Endodermal cell (in vitro differentiated cells): Measurements from ENCODE around the gene IARS2. TPM values are rescaled to one million over a fixed set of nuclear protein-coding genes. Genes with fewer than 3 reads are reported as not detected.

Experiments
- DNase-seq: peaks from one replicate; pipeline ENCODE4 v3.0.0-alpha.2; 2017
- H3K27ac ChIP-seq: 2 replicates; pipeline ENCODE4 v1.5.1; 2013; ENCODE audit warnings: mild to moderate bottlenecking, low read depth, low read length, moderate library complexity
- H3K27me3 ChIP-seq: 2 replicates; pipeline ENCODE4 v1.6.1; 2013; ENCODE audit warnings: mild to moderate bottlenecking, low read length, moderate library complexity; ENCODE audit not compliant: insufficient read depth, control insufficient read depth, poor library complexity, severe bottlenecking
- H3K36me3 ChIP-seq: 2 replicates; pipeline ENCODE4 v1.7.0; 2013; ENCODE audit warnings: mild to moderate bottlenecking, low read length, moderate library complexity; ENCODE audit not compliant: control insufficient read depth, insufficient read depth
- H3K4me1 ChIP-seq: one replicate; pipeline ENCODE4 v1.7.0; 2013; ENCODE audit warnings: low read length; ENCODE audit not compliant: control insufficient read depth, insufficient read depth
- H3K4me3 ChIP-seq: 2 replicates; pipeline ENCODE4 v1.5.1; 2013; ENCODE audit warnings: mild to moderate bottlenecking, low read length, moderate library complexity
- H3K9ac ChIP-seq: 2 replicates; pipeline ENCODE4 v1.6.1; 2013; ENCODE audit warnings: mild to moderate bottlenecking, low read length, moderate library complexity; ENCODE audit not compliant: poor library complexity, severe bottlenecking; ENCODE audit errors: extremely low read depth
- H3K9me3 ChIP-seq: 2 replicates; pipeline ENCODE4 v1.6.1; 2013; ENCODE audit warnings: mild to moderate bottlenecking, low read length, moderate library complexity; ENCODE audit not compliant: control insufficient read depth
- H3K27ac Mint-ChIP-seq: 2 replicates; pipeline ENCODE4 v1.8.0; 2020; ENCODE audit warnings: mixed read lengths
- H3K27me3 Mint-ChIP-seq: 2 replicates; pipeline ENCODE4 v1.8.0; 2021; ENCODE audit warnings: mild to moderate bottlenecking, mixed read lengths; ENCODE audit not compliant: insufficient read depth
- H3K36me3 Mint-ChIP-seq: 2 replicates; pipeline ENCODE4 v1.8.0; 2020; ENCODE audit warnings: low read depth, mixed read lengths
- H3K4me1 Mint-ChIP-seq: 2 replicates; pipeline ENCODE4 v1.8.0; 2020; ENCODE audit warnings: mixed read lengths
- H3K4me3 Mint-ChIP-seq: 2 replicates; pipeline ENCODE4 v1.8.0; 2020; ENCODE audit warnings: mild to moderate bottlenecking, moderate library complexity, mixed read lengths
- H3K9me3 Mint-ChIP-seq: 2 replicates; pipeline ENCODE4 v1.8.0; 2020; ENCODE audit warnings: mild to moderate bottlenecking, mixed read lengths
- WGBS, 2 experiments: methylation state at CpG; one replicate each; pipeline versions ENCODE4 v1.1.5 to v1.1.7; 2013; ENCODE audit warnings: missing lambda C conversion rate in 2 of 2, mixed read lengths in 1 of 2; ENCODE audit not compliant: insufficient coverage in 1 of 2, insufficient read length in 1 of 2; 5-methylcytosine and 5-hydroxymethylcytosine counted together
- total RNA-seq, 2 donors: library from RNA; stranded (reverse); fragmentation: NEBNext Ultra II Directional in 1 of 2; extraction: Animal tissue kit (Norgen Biotek cat#: 25700) in 1 of 2; gene quantifications; 2 replicates in 1 of 2; 3 replicates in 1 of 2; pipeline ENCODE4 v1.2.1, GENCODE V29; 2021
- TF ChIP-seq, protein P1 (sequence below): fragments of 200-600 bp; sonication (generic); conservative IDR thresholded peaks from 2 replicates; pipeline ENCODE4 v1.5.0; 2021; ENCODE audit warnings: antibody characterized with exemption, mild to moderate bottlenecking

IARS2 gene
- total RNA-seq, 2 donors from 2014 or later: 78.2 to 89.4 TPM

DNA sequence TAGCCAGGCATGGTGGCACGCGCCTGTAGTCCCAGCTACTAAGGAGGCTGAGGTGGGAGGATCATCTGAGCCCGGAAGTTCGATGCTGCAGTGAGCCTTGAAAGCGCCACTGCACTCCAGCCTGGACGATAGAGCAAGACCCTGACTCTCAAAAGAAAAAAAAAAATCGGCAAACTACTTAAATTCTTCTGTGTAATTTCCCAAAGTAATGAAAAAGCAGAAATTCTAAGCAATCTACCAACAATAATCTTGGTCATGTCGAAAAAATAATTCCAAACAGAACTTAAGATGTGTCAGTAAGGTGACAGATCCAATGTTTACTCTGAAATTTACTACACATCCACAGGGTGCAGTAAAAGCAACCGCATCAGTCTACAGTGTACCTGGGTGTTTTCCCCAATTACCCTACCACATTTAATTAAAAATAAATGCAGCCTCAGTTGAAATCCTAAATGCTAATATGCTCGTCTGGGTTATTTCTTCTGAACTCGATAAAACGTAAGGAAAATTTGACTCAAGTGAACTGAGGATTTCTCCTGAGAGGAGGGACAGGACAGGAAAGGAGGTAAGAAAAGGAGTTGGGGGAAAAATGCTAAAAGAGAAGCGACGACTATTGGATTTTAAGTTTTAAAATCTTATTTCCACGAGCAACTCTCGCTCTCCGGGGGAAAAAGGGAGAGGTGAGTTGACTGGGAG, 48.4 kb upstream of the IARS2 start:
- H3K27ac ChIP-seq: peak overlapping the region; percentile 82
- 29 to 40% methylated on average over 12 to 17 of the region's 17 CpGs for WGBS, 2 experiments

DNA sequence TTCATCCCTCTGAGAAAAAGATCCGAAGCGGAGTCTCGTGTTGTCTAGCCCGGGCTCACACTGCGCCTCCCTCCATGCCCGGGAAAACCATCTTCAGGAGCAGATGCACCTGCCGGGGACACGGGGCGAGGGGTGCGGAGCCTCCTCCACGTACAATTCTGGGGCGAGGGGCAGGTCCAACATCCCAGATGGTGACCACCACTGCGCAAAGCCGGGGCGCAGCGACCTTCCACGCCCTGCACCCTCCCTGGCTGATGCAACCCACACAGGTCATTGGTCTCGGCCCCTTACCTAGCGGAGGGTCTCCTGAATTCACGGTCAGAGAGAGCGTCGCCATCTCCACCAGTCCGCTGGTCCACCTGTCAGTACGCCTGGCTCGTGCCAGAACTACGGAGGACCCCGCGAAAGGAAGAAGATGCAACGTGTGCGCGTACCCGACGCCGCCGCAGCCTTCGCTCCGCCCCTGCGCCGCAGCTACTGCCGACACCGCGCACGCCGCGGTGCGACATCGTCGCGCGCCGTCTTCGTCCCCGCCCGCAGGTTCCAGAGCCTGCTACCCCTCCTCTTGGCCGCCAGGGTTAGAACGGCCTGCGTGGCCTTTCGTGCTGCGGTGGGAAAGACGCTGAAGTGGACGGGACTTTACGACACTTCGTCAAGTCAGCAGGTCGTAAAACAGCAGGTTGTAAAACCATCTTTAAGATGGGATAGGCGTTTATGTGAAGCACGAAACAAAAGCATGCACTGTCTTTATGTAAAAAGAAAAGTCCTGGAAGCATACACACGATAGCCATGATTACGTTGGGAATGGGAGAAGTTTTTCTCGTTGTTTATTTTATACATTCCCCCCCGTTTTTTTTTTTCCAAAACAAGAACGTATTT, 47.6 kb upstream of the IARS2 start, which contains the start of gene EPRS1:
Gene EPRS1 (minus strand): TSS at position 454 of the 879 bp plus-strand sequence. CDS start 117 bp downstream, at position 337.
- Histone ChIP-seq H3K36me3 (no peaks in the 10 kb centered on the region), H3K4me3 (peak within 1 kb of the TSS; percentile 87), H3K27me3 (no peaks in the 10 kb centered on the region), H3K4me1 (no peaks in the 10 kb centered on the region), H3K27ac (peak within 1 kb of the TSS; percentile 82), H3K9me3 (no peaks in the 10 kb centered on the region), H3K9ac (peak within 1 kb of the TSS; percentile 83)
- no peaks in the 10 kb centered on the region for H3K27me3 Mint-ChIP-seq
- peak within 1 kb of the TSS; percentile 96 for H3K4me3 Mint-ChIP-seq
- peak within 1 kb of the TSS; percentile 93 for H3K27ac Mint-ChIP-seq
- WGBS, 2 experiments: 0% methylated on average over 18 to 69 of the region's 71 CpGs
- H3K9me3 Mint-ChIP-seq: no peaks in the 10 kb centered on the region
- peaks cover 7% of the 10 kb centered on the region for H3K4me1 Mint-ChIP-seq
- H3K36me3 Mint-ChIP-seq: peaks cover 4% of the 10 kb centered on the region
- peak; percentile 98 for DNase-seq
- TF ChIP-seq, protein P1, sequence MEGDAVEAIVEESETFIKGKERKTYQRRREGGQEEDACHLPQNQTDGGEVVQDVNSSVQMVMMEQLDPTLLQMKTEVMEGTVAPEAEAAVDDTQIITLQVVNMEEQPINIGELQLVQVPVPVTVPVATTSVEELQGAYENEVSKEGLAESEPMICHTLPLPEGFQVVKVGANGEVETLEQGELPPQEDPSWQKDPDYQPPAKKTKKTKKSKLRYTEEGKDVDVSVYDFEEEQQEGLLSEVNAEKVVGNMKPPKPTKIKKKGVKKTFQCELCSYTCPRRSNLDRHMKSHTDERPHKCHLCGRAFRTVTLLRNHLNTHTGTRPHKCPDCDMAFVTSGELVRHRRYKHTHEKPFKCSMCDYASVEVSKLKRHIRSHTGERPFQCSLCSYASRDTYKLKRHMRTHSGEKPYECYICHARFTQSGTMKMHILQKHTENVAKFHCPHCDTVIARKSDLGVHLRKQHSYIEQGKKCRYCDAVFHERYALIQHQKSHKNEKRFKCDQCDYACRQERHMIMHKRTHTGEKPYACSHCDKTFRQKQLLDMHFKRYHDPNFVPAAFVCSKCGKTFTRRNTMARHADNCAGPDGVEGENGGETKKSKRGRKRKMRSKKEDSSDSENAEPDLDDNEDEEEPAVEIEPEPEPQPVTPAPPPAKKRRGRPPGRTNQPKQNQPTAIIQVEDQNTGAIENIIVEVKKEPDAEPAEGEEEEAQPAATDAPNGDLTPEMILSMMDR: peak; percentile 80

More for the DNA sequence above, 48.4 kb upstream of the IARS2 start:
- Histone ChIP-seq H3K27me3 (no peaks in the 10 kb centered on the region), H3K36me3 (no peaks in the 10 kb centered on the region), H3K9ac (peak overlapping the region; percentile 83), H3K4me1 (no peaks in the 10 kb centered on the region), H3K9me3 (no peaks in the 10 kb centered on the region), H3K4me3 (peak overlapping the region; percentile 87)
- Mint-ChIP-seq H3K27ac (peak overlapping the region; percentile 93), H3K4me3 (peak overlapping the region; percentile 96), H3K9me3 (no peaks in the 10 kb centered on the region), H3K4me1 (peaks cover 7% of the 10 kb centered on the region), H3K36me3 (peaks cover 4% of the 10 kb centered on the region), H3K27me3 (no peaks in the 10 kb centered on the region)
- TF ChIP-seq, protein P1: no peak
- no peak for DNase-seq

- H3K27ac ChIP-seq: no peak overlapping the region
- no peak overlapping the region for H3K27ac Mint-ChIP-seq
- peaks cover 16% of the 10 kb centered on the region for H3K27me3 ChIP-seq
- H3K36me3 Mint-ChIP-seq: peaks cover 19% of the 10 kb centered on the region
- WGBS, 2 experiments: 88 to 89% methylated on average over 1 of the region's 1 CpG
- H3K9ac ChIP-seq: no peak overlapping the region
- H3K4me3 Mint-ChIP-seq: no peak overlapping the region
- H3K27me3 Mint-ChIP-seq: peaks cover 7% of the 10 kb centered on the region
- H3K36me3 ChIP-seq: peaks cover 5% of the 10 kb centered on the region
- no peak for DNase-seq
- TF ChIP-seq, protein P1: no peak
- H3K9me3 Mint-ChIP-seq: no peaks in the 10 kb centered on the region
- H3K4me1 Mint-ChIP-seq: peaks cover 8% of the 10 kb centered on the region
- H3K9me3 ChIP-seq: no peaks in the 10 kb centered on the region
- no peak overlapping the region for H3K4me3 ChIP-seq
- no peaks in the 10 kb centered on the region for H3K4me1 ChIP-seq
These were observed 37.6 kb upstream of the IARS2 start for GRCh38 chr1:220056374-220056773.
